A172 (cell line): Measurements from ENCODE around the gene HOXA11. TPM values are rescaled to one million over a fixed set of nuclear protein-coding genes. Genes with fewer than 3 reads are reported as not detected.

Source experiments
- DNase-seq: peaks from one replicate; pipeline ENCODE4 v3.0.0-alpha.2; 2015; ENCODE audit warnings: low spot score
- total RNA-seq: library from RNA; depleted of rRNA; stranded (reverse); fragments of >200 nt; shearing (Covaris generic); gene quantifications from 2 replicates; pipeline ENCODE4 v1.2.3, GENCODE V29; 2014

Gene HOXA11
- total RNA-seq, 1 experiment from 2014 or later = 1.2 TPM

DNA sequence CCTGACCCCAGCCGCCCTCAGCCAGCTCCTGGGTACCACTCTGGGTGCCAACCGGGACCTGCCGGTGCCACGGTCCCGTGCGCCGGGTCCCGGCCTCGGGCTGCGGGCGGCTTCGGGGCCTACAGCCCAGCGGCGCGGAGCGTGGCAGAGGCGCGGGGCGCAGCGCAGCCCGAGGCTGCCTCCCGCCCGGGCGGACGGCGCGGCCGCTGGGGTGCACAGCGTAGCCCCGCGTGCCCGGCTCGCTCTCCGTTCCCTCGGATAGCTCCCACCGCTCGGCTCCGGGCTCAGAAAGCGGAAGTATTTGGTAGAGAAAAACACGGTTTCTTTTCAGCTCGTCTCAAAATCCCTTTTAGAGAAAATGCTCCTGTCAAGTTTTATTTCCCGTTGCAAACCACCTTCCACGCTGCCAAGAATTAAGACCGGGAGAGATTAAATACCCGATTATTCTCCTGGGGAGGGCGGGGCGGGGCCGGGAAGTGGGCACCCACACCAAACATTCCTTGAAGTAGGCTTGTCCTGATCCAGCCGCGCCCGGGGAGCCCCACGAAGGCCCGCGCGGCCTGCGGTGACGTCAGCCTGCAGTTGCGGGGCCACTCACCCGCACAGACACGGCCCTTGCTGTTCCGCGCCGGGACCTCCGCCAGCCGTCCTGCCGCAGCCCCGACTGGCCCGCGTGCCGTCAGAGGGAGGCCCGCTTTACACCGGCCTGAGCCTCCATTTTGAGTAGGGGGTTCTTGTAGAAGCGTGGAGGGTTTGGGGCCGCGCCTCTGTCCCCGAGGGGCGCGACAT lies 7.7 kb upstream of the HOXA11 start:
- DNase-seq = no peak

- no peak for DNase-seq
Observed at GRCh38 chr7:27191833-27192545, 7.0 kb upstream of the HOXA11 start.

DNA sequence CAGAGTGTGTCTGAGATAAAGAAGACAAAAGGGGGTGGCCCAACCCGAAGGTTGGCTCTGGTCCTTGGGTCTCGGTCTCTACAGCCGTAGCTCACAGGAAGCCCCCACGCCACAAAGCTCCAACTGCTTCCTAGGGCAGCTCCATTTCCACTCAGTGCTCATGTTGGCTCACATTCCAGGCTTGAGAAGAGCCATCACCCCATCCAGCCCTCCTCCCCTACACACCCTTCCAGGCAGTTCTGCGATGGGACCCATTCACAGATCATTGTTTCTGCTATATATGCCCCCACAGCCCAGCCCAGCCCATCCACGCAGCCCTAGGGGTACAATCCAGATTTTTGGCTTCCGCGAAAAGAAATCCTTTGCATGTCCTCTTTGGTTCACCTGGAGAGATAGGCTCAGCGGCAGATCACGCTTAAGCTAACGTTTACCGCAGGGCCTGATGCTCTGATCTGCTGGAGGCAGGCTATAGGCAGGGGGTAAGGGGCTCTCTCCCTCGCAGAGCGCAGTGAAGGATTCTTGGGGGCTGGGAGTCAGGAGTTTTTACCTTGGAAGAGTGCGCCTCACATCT lies 6.2 kb upstream of the HOXA11 start:
- no peak for DNase-seq

DNA sequence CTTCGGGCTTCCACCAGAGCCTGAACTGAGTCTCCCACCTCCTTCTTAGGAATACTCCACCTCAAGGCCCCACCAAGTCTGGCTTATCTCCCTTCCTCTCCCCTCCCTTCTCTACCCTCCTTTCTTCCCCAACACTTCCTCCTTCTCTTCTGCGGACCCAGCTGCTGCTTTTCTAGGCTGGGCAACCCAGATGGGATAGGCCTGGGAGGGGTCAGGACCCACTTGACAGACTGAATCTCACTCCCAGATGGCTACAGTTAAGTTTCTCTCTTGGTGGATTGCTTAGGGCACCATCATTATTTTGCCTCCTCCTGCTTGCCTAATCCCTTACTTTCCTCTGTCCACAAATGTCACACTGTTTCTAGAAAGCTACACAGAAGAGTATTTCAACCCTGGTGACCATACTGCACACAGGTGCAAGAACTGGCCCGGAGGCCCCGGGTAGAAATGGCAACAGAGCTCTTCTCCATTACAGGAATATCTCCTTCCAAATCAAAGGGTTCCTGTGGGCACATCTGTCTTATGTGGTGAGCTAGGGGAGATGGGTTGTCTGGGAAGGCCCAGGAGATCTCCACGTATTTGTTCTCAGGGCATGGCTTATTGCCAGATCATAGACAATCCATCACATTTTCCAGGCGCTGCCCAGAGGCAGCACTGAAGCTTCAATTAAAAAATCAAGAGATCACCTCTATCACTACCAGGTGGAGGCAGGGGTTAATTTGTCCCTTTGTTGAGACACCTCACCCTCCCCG lies 5.1 kb upstream of the HOXA11 start:
- no peak for DNase-seq

DNA sequence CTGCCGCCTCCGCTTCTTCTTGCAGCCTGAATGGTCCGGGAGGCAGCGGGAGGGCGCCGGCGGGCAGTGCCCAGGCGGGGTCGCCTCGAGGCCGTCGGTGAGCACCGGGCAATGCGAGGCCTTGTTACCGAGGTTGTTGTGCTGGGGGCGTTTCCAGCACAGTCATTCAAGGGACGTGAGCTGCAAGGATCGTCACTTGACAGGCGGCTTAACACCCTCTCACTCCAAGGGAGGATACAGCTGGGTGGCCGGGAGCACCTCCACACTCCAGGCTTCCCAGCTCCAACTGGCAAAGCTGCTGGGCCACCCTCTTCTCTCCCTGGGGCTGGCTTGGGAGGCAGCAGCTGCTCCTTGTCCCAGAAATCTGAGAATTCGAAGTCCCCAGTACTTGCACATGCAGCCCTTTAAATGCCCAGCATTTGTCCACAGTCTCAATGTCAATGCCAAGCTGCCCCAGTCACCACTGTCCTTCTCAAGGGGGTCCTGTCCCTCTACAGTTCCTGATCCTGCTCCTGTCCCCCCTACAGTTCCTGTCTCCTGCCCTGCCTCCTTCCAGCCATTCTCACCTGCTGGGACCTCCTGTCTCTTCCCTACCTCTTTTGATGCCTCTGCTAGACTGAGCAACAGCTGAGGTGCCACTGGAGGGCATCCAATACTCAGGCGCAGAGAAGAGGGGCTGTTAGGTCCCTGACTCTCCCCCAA lies 4.4 kb upstream of the HOXA11 start:
- no peak for DNase-seq

DNA sequence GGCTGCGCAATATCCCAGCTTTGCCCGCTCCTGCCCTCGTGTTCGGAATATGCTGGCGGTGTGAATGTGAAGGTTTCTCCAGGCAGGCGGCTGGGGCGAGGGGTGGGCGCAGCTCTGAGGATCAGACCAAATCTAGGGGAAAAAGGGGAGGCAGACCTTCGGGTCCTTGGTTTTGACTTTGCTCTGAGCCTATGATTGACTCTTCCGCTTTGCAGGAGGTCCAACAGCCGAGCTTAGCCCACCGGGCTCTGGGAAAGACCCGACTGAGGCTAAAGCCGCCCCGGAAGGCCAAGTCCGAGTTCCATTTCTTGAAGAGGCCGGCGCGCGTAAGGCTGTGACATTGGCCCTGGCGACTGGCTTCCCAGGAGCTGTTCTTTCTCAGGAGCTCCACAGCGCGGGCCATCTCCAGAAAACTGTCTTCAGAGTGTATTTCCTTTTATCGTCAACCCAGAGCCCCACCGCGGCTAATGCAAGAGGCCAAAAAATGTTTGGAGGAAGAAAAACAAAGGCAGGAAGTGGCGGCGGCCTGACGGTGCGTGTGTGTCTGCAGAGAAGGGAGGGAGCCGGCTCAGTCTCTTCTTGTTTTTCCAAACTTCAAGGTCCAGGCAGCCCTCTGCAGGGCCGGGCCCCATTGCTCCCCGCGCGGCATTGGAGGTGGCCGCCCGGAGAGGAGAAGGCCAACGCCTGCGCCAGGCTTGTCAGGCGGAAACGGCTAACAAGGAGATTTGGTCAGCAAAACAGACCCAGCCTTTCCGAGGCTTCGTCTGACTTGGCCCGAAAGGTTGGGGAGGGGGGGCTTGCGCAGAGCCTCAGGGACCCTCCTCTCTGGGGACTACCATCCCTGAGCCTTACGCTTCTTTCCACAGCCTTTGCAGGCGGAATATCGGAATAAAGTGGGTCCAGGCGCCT lies 3.6 kb upstream of the HOXA11 start:
- no peak for DNase-seq

- DNase-seq = no peak
Observed at GRCh38 chr7:27187475-27188385, 2.7 kb upstream of the HOXA11 start.

DNA sequence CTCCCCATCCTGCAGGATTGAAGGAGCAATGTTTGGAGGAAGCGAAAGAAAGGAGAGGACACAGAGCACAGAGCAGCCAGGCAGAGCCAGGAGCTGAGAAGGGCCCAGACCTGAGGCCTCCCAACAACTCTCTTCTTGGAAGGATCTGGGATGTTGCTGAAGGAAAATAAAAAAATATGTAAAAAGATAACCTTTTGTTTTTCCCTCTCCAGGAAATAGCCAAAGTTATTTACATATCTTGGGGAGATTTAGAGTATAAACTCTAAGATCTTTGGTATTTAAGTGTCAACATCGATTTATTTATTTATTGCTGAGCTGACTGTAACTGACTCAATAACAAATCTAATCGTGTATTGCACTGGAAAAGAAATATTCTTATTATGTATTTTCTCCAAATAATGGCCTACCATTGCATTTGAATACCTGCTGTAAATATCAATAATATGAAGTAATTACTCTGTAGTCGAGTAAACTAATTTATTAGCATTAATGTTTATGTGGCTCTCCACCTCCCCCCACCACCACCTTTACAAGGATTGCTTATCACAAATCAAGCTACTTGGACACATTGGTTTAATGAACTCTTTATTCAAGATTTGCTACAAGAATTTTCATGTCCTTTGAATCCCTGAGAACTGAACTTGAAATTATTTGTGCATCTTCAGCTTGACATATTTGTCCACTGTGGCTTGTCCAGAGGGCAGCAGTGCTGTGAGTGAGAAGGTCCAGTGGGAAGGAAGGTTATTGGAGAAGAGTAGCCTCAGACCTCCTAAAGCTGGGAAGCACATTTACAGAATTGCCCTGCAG lies 1.8 kb upstream of the HOXA11 start:
- DNase-seq = no peak

GRCh38 chr7:27185854-27186667 lies 1.0 kb upstream of the HOXA11 start:
- no peak for DNase-seq

DNA sequence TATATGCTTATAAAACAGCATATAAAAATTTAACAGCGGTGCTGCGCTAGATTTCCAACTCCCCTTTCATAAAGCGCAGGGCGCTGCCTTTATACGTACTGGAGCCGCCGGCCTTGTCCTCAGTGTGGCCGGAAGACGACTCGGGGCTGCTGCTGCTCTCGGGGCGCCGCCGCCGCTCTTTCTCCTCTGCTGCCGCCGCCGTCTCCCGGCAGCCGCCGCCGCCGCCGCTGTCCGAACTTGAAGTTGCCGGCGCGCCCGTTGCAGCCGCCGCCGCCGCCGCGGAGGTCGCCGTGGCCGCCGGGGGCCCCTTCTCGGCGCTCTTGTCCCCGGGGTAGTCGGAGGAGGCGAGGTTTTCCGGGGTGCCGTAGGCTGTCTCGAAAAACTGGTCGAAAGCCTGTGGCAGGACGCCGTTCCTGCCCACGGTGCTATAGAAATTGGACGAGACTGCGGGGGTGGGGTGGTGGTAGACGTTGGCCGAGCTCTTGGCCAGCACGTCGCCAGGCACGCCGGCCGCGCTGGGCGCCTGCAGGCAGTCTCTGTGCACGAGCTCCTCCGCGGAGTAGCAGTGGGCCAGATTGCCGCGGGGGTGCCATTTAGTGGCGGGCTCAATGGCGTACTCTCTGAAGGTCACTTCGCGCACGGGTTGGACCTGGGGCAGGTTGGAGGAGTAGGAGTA lies 557 bp downstream of the HOXA11 start:
- DNase-seq = no peak

- no peak for DNase-seq
Observed at GRCh38 chr7:27183682-27184336, 1.2 kb downstream of the HOXA11 start.

DNA sequence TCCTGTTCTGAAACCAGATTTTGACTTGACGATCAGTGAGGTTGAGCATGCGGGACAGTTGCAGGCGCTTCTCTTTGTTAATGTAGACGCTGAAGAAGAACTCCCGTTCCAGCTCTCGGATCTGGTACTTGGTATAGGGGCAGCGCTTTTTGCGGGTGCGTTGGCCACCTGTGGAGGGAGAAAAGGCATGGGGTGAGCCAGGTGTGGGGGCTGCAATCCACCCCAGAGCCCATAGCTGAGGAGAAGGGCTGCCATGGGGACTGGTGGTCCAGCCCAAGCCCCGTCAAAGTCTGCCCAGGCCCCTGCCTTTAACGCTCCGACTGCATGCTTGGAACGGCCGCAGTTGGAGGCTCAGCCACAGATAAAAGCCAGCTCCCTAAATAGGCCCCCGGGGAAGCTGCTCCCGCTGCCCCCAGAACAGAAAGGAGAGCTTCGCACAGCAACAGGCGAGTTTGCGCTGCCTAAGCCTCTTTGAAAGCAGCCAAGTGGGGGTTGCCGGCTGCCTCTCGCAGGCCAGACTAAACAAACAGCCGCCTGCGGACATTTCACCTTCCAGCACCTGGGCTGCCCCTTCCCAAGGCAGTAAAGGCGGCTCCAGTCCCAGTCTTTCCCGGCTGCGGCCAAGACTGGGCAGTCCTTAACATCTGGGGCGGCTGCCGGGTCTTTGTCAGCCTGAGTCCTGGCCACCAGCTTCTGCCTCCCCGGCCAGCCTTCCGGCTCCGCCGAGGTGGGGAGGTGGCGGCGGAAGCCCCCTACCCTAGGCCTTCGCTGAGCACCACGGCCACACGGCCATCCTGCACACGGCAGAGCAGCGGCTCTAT lies 2.0 kb downstream of the HOXA11 start:
- DNase-seq = no peak

GRCh38 chr7:27182285-27182841 lies 2.7 kb downstream of the HOXA11 start:
- DNase-seq = no peak

DNA sequence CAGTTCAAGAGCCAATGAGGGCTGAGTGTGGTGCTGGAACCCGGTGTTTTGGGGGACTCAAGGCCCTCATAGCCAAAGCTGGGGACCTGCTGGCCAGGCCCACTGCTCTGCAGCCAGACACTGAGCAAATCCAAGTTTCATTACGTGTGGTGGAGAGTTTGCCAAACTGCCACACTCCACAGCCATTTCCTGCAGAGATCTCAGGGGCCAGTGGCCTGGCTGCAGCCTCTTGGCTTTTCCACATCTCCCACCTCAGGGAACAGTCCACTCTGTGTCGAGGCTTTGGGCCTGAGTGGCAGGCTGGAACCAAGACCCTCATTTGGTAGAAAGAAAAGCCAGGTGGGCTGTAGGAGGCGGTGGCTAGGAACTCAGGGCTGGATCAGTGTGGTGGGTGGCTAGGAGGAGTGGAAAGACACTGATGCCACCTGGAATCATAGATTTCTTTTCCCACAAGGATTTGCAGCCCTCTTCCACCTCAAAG lies 3.2 kb downstream of the HOXA11 start:
- no peak for DNase-seq
